Measurements from ENCODE around the gene ZNF132. TPM values are rescaled to one million over a fixed set of nuclear protein-coding genes. Genes with fewer than 3 reads are reported as not detected.

Gene ZNF132
- total and polyA plus RNA-seq, 2 donors, result 2.3 to 11.9 TPM

DNA sequence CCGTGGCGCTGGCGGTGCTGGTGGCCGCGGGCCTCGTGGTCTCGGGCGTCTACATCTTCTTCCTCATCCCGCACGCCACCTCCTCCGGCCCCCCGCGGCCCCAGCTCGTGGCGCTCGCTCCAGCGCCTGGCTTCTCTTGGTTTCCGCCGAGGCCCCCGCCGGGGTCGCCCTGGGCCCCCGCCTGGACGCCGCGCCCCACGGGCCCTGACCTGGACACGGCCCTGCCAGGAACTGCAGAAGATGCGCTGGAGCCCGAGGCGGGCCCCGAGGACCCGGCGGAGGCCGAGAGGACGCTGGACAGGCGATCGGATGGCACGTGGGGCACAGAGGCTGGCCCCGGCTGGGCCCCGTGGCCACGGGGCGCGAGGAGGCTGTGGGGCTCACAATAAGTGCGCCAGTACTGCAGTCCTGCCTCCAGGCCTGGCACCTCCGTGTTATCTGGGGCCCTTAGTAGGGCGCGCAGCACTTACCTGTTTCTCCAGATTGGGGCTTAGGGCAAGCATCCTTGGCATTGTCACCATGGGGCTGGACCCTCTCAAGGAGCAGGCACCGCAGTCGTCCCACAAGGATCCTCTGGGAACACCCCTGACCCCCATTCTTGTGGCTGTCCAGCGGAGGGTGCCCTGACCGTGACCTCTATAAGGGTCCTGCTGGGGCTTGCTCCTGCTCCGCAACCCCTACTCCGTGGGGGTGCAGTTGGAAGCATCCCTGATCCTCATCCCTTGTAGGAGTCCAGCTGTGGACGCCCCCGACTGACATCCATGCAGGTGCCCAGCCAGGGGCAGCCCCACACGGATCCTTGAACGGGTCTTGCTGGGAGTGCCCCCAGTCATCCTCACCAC is 43.0 kb downstream of the ZNF132 start:
- H3K27ac ChIP-seq (ENCODE audit: low read depth), result no peak overlapping the region
- H3K4me1 ChIP-seq (ENCODE audit: insufficient read depth), result no peaks in the 10 kb centered on the region
- no peak overlapping the region for H3K4me3 ChIP-seq (ENCODE audit: low read depth, low read length)
- WGBS, result 24% methylated on average over 58 of the region's 58 CpGs
- no peak for DNase-seq (ENCODE audit: extremely low spot score)
- peaks cover 6% of the 10 kb centered on the region for H3K36me3 ChIP-seq (ENCODE audit: insufficient read depth)

DNA sequence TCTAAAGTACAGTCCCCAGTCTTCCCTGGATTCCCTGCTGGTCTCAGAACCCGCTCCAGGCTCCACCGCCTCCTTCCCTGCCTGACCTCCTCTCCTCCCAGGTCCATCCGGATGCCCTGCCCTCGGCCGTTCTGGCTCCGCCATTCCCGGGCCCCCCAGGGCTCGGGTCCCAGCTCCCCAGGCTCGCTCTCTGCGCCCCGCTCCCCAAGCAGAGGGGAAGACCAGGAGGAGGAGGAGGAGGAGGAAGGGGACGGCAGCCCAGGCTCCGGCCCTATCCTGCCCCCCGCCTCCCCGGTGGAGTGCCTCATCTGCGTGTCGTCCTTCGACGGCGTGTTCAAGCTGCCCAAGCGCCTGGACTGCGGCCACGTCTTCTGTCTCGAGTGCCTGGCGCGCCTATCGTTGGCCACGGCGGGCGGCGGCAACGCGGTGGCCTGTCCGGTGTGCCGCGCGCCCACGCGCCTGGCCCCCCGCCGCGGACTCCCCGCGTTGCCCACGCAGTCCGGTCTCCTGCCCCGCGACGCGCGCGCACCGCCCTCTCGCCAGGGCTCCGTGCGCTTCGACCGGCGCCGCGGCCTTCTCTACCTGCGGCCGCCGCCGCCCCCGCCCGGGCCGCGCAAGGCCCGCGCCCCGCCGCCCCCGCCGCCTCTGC is 43.9 kb downstream of the ZNF132 start:
- Histone ChIP-seq H3K36me3 (ENCODE audit: insufficient read depth) (peaks cover 6% of the 10 kb centered on the region), H3K27ac (ENCODE audit: low read depth) (no peak overlapping the region), H3K4me3 (ENCODE audit: low read depth, low read length) (no peak overlapping the region), H3K4me1 (ENCODE audit: insufficient read depth) (no peaks in the 10 kb centered on the region)
- DNase-seq (ENCODE audit: extremely low spot score), result no peak
- WGBS, result 3% methylated on average over 75 of the region's 75 CpGs

DNA sequence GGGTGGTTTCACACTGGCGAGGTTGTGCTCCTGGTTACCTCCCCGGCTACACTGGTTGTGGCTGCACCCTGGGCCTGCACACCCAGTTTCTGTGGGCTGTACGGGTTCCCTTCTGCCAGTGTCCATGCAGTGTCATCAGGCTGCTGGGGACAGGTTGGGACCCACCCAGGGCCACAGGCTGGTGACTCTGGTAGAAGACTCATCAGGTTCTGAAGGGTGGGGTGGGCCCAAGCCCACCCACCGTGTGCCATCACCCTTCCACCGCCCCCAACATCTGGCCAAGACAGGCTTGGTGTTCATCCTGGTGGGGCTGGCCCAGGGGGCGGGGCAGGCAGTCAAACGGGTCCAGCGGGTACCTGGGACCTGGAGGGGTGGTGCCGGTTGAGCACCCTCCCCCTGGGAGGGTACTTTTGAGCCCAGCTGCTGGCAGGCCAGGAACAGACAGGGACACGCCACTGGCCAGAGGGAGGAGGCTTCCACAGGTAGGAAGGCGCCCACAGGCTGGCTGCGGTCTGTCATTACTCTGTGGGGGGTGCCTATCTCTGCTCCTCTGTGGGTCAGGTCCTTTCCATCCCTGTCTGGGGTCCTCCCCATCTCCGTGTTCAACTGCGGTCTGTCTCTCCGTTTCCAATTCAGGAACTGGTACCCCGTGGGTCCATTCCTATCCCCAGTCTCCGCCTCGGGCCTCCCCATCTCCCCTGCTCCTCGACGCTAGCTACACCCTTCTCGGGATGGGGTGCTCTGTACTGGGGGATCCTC is 44.6 kb downstream of the ZNF132 start, which contains the start of gene RNF225:
Gene RNF225 (plus strand): TSS at position 437 of the 759 bp plus-strand sequence. CDS start 434 bp downstream, outside the sequence.
- peaks cover 6% of the 10 kb centered on the region for H3K36me3 ChIP-seq (ENCODE audit: insufficient read depth)
- no peaks in the 10 kb centered on the region for H3K4me1 ChIP-seq (ENCODE audit: insufficient read depth)
- H3K27ac ChIP-seq (ENCODE audit: low read depth), result no peak within 1 kb of the TSS
- no peak within 1 kb of the TSS for H3K4me3 ChIP-seq (ENCODE audit: low read depth, low read length)
- DNase-seq (ENCODE audit: extremely low spot score), result no peak
- 28% methylated on average over 21 of the region's 21 CpGs for WGBS

DNA sequence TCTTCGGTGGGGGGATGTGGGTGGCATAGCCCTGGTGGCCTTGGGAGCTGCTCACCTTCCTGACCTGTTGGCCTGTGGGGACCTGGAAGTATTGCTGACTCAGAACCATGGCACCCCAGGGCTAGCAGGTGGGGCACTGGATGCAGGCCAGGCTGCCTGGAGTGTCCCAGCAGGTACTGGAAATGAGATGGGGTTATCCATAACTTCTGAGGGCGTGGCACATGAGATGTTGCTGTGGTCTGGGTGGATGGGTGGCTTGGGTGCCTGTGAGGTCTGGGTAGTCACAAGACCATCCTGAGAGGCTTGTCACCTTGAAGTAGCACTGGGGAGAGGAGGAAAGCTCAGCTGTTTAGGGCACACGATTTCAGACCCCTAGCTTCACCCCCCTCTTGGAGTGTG is 45.1 kb downstream of the ZNF132 start:
- WGBS, result 65% methylated on average over 3 of the region's 3 CpGs
- peaks cover 6% of the 10 kb centered on the region for H3K36me3 ChIP-seq (ENCODE audit: insufficient read depth)
- DNase-seq (ENCODE audit: extremely low spot score), result no peak
- no peak overlapping the region for H3K27ac ChIP-seq (ENCODE audit: low read depth)
- H3K4me3 ChIP-seq (ENCODE audit: low read depth, low read length), result no peak overlapping the region
- no peaks in the 10 kb centered on the region for H3K4me1 ChIP-seq (ENCODE audit: insufficient read depth)

DNA sequence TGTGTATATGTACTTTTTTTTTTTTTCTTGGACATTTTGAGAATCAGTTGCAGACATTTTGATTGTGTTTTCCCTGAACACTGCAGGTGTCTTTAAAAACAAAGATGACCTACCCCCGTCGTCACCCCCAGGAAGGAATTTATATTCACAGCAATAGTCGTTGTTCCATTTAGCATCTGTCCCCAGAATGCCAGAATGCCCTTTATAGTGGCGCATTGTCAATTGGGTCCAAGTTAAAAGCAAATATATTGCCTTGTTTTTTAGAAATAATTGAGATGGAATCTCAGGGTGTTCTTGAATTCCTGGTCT is 46.3 kb downstream of the ZNF132 start:
- Histone ChIP-seq H3K4me1 (ENCODE audit: insufficient read depth) (no peaks in the 10 kb centered on the region), H3K27ac (ENCODE audit: low read depth) (no peak overlapping the region), H3K36me3 (ENCODE audit: insufficient read depth) (peaks cover 6% of the 10 kb centered on the region), H3K4me3 (ENCODE audit: low read depth, low read length) (no peak overlapping the region)
- 91% methylated on average over 4 of the region's 4 CpGs for WGBS
- DNase-seq (ENCODE audit: extremely low spot score), result no peak

DNA sequence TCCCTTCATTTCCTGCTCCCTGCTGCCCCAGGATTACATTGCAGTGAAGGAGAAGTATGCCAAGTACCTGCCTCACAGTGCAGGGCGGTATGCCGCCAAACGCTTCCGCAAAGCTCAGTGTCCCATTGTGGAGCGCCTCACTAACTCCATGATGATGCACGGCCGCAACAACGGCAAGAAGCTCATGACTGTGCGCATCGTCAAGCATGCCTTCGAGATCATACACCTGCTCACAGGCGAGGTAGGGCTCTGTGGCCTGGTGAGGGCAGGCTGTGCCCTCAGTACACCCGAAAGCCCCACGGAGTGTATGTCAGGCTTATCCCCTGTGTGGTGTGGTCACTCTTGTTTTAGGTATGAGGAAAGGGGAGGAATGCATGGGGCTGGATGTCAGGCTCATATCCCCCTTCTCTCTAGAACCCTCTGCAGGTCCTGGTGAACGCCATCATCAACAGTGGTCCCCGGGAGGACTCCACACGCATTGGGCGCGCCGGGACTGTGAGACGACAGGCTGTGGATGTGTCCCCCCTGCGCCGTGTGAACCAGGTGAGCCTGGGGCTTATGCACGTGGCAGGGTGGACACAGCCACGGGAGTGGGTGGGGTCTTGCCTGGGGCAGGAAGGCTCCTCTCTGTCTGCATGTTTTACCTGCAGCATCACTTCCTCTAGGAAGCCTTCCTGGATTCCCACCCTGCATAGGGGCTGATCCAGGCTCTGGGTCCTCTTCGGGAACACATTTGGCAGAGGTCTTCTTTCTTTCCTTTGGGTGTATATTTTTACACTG is 46.8 kb downstream of the ZNF132 start:
- H3K4me1 ChIP-seq (ENCODE audit: insufficient read depth), result no peaks in the 10 kb centered on the region
- no peak overlapping the region for H3K4me3 ChIP-seq (ENCODE audit: low read depth, low read length)
- DNase-seq (ENCODE audit: extremely low spot score), result no peak
- H3K27ac ChIP-seq (ENCODE audit: low read depth), result no peak overlapping the region
- whole genome bisulfite sequencing, result 91% methylated on average over 26 of the region's 26 CpGs
- H3K36me3 ChIP-seq (ENCODE audit: insufficient read depth), result peaks cover 6% of the 10 kb centered on the region

- 84% methylated on average over 3 of the region's 3 CpGs for WGBS
- Histone ChIP-seq H3K4me1 (ENCODE audit: insufficient read depth) (peaks cover 2% of the 10 kb centered on the region), H3K36me3 (ENCODE audit: insufficient read depth) (no peaks in the 10 kb centered on the region), H3K4me3 (ENCODE audit: low read depth, low read length) (peak overlapping the region; percentile 78), H3K27ac (ENCODE audit: low read depth) (no peak overlapping the region)
- DNase-seq (ENCODE audit: extremely low spot score), result no peak
Observed at GRCh38 chr19:58388175-58388526, 51.8 kb downstream of the ZNF132 start.

- Histone ChIP-seq H3K36me3 (ENCODE audit: insufficient read depth) (no peaks in the 10 kb centered on the region), H3K27ac (ENCODE audit: low read depth) (no peak overlapping the region), H3K4me3 (ENCODE audit: low read depth, low read length) (peak overlapping the region; percentile 78), H3K4me1 (ENCODE audit: insufficient read depth) (peaks cover 2% of the 10 kb centered on the region)
- WGBS, result 7% methylated on average over 39 of the region's 39 CpGs
- no peak for DNase-seq (ENCODE audit: extremely low spot score)
Observed at GRCh38 chr19:58387338-58388174, 52.4 kb downstream of the ZNF132 start.

GRCh38 chr19:58386576-58387337 is 53.2 kb downstream of the ZNF132 start, which contains the start of gene RPS5:
Gene RPS5 (plus strand): TSS chr19:58387269. CDS start chr19:58388138, 869 bp downstream.
- H3K4me1 ChIP-seq (ENCODE audit: insufficient read depth), result peaks cover 2% of the 10 kb centered on the region
- no peaks in the 10 kb centered on the region for H3K36me3 ChIP-seq (ENCODE audit: insufficient read depth)
- DNase-seq (ENCODE audit: extremely low spot score), result peak; percentile 97
- peak within 1 kb of the TSS; percentile 78 for H3K4me3 ChIP-seq (ENCODE audit: low read depth, low read length)
- peak within 1 kb of the TSS; percentile 99 for H3K27ac ChIP-seq (ENCODE audit: low read depth)
- under 1% methylated on average over 64 of the region's 64 CpGs for WGBS

DNA sequence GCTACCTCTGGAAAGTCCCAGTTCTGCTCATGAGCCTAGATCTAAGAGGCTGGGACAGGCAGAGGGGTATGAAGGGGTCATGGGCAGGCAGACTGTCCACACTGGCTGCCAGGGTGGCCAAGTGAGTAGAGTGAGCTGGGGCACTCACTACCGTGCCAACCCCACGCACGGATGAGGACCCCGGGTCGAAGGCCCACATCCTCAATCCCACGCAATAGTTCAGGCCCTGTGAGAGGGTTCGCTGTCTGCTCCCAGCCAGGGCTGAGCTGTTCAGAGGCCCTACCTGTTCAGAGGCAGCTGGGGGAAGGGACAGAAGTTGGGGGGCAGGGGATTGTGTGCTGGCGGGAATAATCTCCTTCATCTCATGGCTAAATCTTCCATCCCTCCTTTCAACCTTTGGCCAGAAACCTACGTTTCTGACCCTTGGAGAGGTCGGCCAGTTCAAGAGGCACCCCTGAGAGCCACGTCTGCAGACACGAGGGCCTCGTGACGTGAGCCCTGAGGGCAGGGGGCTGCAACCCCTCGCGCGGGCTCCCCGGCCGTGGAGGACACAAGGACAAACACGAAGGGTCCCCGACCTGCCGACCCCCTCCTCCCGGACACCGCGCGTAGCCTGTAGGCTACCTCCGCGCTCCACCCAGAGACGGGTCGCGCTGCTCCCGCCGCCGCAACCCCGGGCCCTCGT is 53.9 kb downstream of the ZNF132 start:
- 8% methylated on average over 36 of the region's 36 CpGs for WGBS
- Histone ChIP-seq H3K27ac (ENCODE audit: low read depth) (peak overlapping the region; percentile 99), H3K4me3 (ENCODE audit: low read depth, low read length) (peak overlapping the region; percentile 78), H3K4me1 (ENCODE audit: insufficient read depth) (peaks cover 2% of the 10 kb centered on the region), H3K36me3 (ENCODE audit: insufficient read depth) (no peaks in the 10 kb centered on the region)
- no peak for DNase-seq (ENCODE audit: extremely low spot score)

DNA sequence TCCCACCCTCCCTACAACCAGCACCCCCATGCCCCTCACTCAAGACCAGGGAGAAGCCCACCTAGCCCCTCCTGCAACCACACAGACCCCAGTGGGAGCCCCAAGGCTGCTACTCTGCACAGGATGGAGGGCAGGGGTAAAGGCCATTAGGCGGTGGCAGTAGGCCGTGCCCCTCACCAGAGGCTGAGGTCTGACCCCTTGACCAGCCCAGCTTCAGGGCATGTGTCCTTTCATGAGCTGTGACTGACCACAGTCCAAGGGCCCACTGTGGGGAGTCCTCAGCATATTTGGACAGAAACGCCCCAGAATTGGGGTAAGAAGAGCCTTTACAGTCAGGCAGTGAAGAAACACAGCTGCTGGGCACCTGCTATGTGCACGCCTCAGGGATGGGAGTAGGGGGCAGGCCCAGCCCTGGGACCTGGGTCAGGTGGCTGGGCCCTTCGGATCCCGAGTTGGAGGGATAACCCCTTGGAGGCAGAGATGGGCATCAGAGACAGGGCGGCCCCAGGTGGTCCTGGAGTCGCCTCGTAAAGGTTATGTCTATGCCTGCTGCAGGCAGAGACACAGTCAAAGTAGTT is 54.6 kb downstream of the ZNF132 start:
- Histone ChIP-seq H3K4me3 (ENCODE audit: low read depth, low read length) (no peak overlapping the region), H3K36me3 (ENCODE audit: insufficient read depth) (no peaks in the 10 kb centered on the region), H3K27ac (ENCODE audit: low read depth) (peak overlapping the region; percentile 99), H3K4me1 (ENCODE audit: insufficient read depth) (peaks cover 2% of the 10 kb centered on the region)
- WGBS, result 75% methylated on average over 9 of the region's 9 CpGs
- DNase-seq (ENCODE audit: extremely low spot score), result no peak
